Measurements from ENCODE around the gene STK33. TPM values are rescaled to one million over a fixed set of nuclear protein-coding genes. Genes with fewer than 3 reads are reported as not detected.

Gene STK33
- total RNA-seq, 1 donor from 2014 or later = 14.2 TPM

DNA sequence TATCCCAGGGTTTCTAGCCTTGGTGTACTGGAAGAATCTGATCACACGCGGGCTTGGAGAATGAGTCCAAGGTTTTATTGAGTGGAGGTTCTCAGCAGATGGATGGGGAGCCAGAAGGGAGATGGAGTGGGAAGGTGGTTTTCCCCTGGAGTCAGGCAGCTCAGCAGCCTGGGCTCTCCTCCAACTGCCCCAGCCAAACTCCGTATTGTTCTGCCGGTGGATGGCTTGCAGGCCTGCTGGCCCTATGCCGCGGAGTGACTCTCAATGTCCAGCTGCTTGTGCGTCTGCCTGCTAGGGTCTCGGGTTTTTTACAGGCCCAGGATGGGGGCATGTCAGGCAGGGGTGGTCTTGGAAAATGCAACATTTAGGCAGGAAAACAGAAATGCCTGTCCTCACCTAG is 168.0 kb downstream of the STK33 start:
- DNase-seq (ENCODE audit: low spot score) = no peak

DNA sequence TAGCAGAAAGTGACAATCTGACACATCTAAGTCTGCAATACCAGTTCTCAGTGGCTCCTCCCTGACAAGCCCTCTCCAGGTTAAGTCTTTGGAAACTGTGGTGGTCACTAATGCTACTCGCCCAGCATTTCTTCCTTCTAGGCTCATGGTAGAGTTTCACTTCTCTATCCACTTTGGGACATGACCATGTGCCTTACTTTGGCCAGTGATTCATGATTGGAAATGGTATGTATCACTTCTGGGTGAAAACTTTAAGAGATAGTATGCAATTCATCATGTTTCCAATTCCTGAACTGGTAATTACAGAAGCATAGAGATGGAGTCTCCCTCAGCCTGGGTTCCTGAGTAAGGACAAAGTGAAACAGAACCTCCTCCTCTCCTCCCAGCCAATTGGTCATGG is 178.8 kb downstream of the STK33 start:
- no peak for DNase-seq (ENCODE audit: low spot score)

DNA sequence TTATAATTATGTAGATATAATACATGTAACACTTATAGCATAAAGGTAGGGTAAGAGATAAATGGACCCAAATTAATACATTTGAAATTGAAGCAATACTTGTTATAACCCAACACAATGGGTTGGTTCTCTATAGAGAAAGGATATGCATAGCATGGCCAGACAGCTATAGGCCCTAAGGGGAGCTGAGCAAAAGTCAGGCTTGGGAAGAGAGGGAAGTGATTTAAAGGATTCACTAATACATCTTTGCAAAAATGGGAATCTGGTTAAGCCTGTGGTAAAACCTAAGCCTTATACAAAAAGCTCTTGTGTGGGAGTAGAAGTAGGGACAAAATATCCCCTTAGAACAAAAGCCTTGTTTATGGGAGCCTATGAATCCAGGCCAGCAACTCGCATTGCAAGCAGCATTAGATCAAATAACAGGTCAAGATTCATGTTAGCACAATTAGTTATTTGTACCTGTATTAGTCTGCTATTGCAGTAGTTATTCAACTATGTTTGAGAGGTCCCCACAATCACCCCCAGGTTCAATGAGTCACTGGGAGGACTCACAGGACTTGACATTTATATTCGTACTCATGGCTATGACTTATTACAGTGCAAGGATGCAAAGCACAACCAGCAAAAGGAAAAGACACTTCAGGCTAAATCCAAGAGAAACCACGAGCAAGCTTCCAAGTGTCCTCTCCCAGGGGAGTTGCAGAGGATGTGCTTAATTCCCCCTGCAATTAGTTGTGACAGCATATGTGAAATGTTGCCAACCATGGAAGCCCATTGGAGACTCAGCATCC is 185.7 kb downstream of the STK33 start:
- no peak for DNase-seq (ENCODE audit: low spot score)

DNA sequence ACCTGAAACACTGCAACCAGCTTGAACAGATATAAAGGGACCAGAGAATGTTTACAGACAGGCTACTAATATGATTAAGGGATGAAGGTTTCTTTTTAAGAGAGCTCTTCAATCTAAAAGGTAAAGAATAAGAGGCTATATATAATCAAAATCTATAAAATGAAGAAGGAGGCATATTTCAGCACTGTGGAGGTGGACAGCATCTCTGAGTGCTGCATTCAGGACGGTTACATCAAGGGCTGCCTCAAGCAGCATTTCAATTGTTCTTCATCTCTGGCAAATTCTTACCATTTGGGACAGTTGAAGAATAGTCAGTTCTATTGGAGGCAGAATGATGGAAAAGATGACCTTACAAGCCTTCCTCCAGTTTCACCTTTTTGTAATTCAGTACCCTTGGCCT is 190.7 kb downstream of the STK33 start:
- no peak for DNase-seq (ENCODE audit: low spot score)

DNA sequence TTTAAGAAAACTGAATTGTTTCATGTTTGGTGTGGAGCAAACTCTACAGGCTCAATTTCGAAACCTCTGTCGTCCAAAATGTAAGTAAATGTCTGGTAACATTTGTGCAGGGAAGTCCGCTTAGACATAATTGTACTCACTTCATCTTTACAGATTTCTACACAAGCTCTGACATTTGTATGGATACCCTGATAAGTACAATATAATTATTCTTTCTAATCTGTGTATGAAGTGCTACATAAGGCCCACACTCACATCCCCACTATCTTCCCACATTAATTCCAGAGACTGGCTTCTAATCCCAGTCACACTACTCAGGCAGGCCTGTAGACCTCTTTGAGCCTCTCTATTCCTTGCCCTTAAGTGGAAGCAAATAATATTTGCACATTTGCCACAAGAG is 201.1 kb downstream of the STK33 start:
- DNase-seq (ENCODE audit: low spot score) = no peak

GRCh38 chr11:8392166-8392565 is 201.9 kb downstream of the STK33 start:
- no peak for DNase-seq (ENCODE audit: low spot score)

- no peak for DNase-seq (ENCODE audit: low spot score)
These were observed 203.0 kb downstream of the STK33 start for GRCh38 chr11:8390851-8391612.

- DNase-seq (ENCODE audit: low spot score) = peak; percentile 29
These were observed 204.7 kb downstream of the STK33 start for GRCh38 chr11:8389029-8389996.

- DNase-seq (ENCODE audit: low spot score) = no peak
These were observed 206.3 kb downstream of the STK33 start for GRCh38 chr11:8387693-8388092.

- no peak for DNase-seq (ENCODE audit: low spot score)
These were observed 206.9 kb downstream of the STK33 start for GRCh38 chr11:8387141-8387540.

DNA sequence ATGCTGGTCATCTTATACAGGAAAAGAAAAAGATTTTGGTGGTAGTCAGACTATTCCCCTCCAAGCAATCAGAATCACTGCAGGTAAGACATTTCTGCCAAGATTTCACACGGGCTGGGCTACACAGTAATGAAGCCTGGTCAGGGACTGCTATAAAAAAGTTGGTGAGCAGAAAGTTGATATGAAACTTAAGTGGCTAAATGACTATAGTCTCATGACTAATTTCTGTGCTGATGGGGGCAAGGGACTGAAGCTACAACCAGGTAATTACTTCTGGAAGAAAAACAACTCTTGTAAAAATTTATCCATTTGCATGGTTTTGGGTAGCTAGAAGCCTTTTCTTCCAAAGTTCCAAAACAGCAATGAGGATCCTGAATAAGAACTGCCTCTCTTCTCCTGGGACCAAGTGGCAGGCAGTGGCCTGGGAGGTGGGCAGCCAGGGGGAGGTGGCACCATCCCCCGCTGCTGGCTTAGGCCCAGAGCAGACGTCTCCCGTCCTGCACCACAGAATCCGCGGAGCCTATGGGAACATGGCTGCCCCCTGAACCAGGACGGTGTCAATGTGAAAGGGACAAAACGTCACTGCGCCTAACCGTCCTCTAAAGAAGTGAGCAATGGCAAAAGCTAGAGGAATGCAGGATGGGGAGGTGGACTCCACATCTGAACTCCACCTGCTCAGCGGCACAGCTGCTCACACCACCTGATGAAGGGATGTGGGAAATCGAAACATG is 207.7 kb downstream of the STK33 start:
- no peak for DNase-seq (ENCODE audit: low spot score)

GRCh38 chr11:8384199-8384821 is 209.7 kb downstream of the STK33 start:
- peak; percentile 46 for DNase-seq (ENCODE audit: low spot score)

DNA sequence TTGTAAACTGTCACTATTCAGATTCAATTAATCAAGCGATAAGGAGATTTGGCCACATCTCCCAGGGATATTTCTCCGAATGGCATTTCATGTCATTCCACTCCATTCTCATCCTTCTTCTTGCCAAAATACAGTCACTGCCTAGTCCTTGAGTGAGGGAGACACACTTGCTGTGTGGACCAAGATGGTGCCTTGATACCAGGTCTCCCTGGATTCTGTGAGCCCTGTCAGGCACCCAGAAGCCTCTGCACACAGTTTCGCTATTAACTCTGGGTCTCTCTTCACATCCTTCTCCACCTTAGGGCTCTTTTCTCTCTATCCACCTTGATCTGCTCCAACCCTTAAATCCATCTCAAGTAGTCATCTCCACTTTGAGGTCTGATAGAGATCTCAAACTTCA is 210.4 kb downstream of the STK33 start:
- no peak for DNase-seq (ENCODE audit: low spot score)

GRCh38 chr11:8383227-8383626 is 210.8 kb downstream of the STK33 start:
- no peak for DNase-seq (ENCODE audit: low spot score)

DNA sequence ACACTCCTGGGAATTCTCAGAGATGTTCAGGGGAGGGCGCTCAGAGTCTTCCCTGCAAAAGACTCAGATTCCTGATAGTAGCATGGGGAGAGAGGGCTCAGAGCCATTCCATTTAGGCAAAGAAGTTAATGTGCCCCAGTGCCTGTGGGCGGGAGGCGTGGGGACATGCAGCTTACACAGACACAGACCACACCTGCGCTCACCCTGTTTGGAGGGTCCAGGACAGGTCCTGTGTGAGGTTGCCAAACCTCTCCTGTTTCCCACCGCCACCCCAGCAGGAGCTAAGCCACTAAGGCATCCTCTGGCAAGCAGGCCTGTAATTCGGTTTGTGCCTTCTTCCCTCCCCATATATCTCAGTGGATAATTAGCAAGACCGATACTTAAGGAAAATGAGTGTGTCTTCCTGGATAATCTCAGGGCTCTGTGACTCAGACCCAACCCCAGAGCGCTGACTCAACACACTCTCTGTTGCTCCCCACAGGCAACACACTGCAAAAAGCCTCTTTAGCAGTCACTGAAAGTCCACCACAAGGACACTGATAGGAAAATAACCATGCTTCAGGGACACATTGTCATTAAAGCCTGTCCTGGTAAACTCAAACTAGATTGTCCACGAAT is 211.5 kb downstream of the STK33 start:
- no peak for DNase-seq (ENCODE audit: low spot score)

- no peak for DNase-seq (ENCODE audit: low spot score)
These were observed 212.1 kb downstream of the STK33 start for GRCh38 chr11:8381871-8382396.

- DNase-seq (ENCODE audit: low spot score) = no peak
These were observed 212.7 kb downstream of the STK33 start for GRCh38 chr11:8381343-8381742.

DNA sequence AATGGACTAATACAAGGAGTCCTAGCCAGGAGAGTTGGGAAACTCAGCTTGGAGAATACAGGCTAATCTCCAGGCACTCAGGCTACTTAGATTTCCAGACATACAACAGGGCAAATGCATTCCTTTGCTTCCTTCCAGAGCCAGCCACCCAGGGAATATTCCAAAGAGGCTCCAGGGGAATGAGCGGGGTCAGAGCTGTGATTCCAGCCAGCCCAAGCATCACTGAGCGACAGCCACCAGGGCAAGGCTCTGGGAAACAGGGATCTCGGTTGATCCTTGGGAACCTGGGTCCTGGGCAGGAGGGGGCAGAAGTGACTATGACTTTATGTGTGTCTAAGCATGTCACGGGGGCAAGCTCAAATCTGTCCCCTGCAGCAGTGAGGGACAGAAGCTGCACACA is 218.1 kb downstream of the STK33 start:
- no peak for DNase-seq (ENCODE audit: low spot score)

DNA sequence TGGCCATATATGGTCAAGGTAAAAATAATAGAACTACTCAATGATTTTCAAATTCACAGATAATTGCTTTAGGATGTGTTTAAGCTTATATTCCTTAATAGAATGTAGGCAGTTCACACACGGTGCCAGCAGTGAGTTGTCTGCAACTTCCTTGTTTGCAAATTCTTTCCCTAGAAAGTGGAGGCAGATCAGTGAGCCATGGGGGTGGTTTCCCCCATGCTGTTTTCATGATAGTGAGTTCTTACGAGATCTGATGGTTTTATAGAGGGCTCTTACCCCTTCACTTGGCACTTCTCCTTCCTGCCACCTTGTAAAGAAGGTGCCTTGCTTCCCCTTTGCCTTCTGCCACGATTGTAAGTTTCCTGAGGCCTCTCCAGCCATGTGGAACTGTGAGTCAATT is 218.6 kb downstream of the STK33 start:
- no peak for DNase-seq (ENCODE audit: low spot score)

DNA sequence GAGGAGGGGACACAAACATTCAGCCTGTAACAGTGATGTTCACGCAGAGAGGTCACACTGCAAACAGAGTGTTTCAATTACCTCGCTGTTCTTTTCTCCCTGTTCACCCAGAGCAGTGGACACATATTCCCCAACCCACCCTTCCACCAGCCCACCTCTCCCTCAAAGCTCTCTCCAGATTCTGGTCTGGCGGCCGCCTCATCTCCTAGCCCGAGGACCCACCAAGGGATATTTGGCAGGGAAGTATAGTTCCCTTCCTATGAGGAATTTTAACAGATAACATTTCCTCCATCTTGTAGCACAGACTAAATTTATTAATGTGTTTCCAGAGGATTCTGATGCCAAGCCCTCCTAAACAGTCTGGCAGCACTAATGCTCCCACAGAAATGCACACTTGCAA is 219.3 kb downstream of the STK33 start:
- no peak for DNase-seq (ENCODE audit: low spot score)
